H1 (cell line): ENCODE measurements around the gene CLDN4. TPM values are rescaled to one million over a fixed set of nuclear protein-coding genes. Genes with fewer than 3 reads are reported as not detected.
A peak's percentile ranks its signal among the peaks of the same experiment; 100 is the strongest.

ENCODE experiments used
- CTCF ChIA-PET: fragments of 300-600 bp; sonication (Branson Sonifier 250); formaldehyde crosslinking; loops from one replicate; lab custom pipeline; 2021; ENCODE audit not compliant: partially characterized antibody; lab: Charles Lee
- POLR2A ChIA-PET: fragments of 300-600 bp; sonication (Branson Sonifier 250); formaldehyde crosslinking; loops from one replicate; lab custom pipeline; 2021; ENCODE audit warnings: inconsistent platforms; ENCODE audit not compliant: partially characterized antibody; lab: Charles Lee
- DNase-seq, 2 experiments: peaks; one replicate each; pipeline versions ENCODE4 v3.0.0 to v3.0.0-alpha.2; 2010 to 2022; ENCODE audit warnings: low spot score in 2 of 2, low read depth in 1 of 2, mixed read lengths in 1 of 2
- FAIRE-seq: peaks from 2 replicates; lab custom pipeline; 2011; peaks lifted over from hg19 to GRCh38; lab: Jason Lieb, UNC
- H2AFZ ChIP-seq: 2 replicates; pipeline ENCODE4 v1.8.1; 2012; ENCODE audit warnings: low read length, inconsistent platforms
- H2AK5ac ChIP-seq: 2 replicates; pipeline ENCODE4 v1.6.1; 2013; ENCODE audit warnings: low read depth, low read length
- H2BK120ac ChIP-seq: replicated peaks from 2 replicates; pipeline ENCODE3; 2013; ENCODE audit warnings: low read depth, low read length, inconsistent platforms
- H2BK12ac ChIP-seq: 2 replicates; pipeline ENCODE4 v1.6.1; 2013; ENCODE audit warnings: low read depth, low read length
- H2BK15ac ChIP-seq: 2 replicates; pipeline ENCODE4 v1.6.1; 2013; ENCODE audit warnings: low read length
- H2BK20ac ChIP-seq: 2 replicates; pipeline ENCODE4 v1.6.1; 2013; ENCODE audit warnings: low read length
- H2BK5ac ChIP-seq: 2 replicates; pipeline ENCODE4 v1.6.1; 2013; ENCODE audit warnings: low read depth, low read length
- H3K14ac ChIP-seq: 2 replicates; pipeline ENCODE4 v1.6.1; 2013; ENCODE audit warnings: inconsistent platforms; ENCODE audit not compliant: insufficient read length
- H3K18ac ChIP-seq: 2 replicates; pipeline ENCODE4 v1.6.1; 2013; ENCODE audit warnings: low read length; ENCODE audit errors: extremely low read depth
- H3K23ac ChIP-seq: 2 replicates; pipeline ENCODE4 v1.6.1; 2013; ENCODE audit warnings: inconsistent platforms; ENCODE audit not compliant: insufficient read length
- H3K23me2 ChIP-seq: 2 replicates; pipeline ENCODE4 v1.6.1; 2013; ENCODE audit warnings: low read depth, low read length
- H3K27ac ChIP-seq: 2 replicates; pipeline ENCODE4 v1.6.1; 2011; ENCODE audit warnings: low read depth, low read length, inconsistent platforms
- H3K27me3 ChIP-seq, 4 experiments: replicated peaks in 1 of 4; 1 replicate in 1 of 4; 2 replicates in 3 of 4; pipeline versions ENCODE4 v1.6.1 to v1.8.1; 2011 to 2013; ENCODE audit warnings: low read length in 3 of 4, mild to moderate bottlenecking in 3 of 4, inconsistent platforms in 2 of 4, mixed read lengths in 2 of 4, moderate library complexity in 1 of 4; ENCODE audit not compliant: control insufficient read depth in 3 of 4, insufficient read depth in 3 of 4; ENCODE audit errors: extremely low read depth in 1 of 4
- H3K36me3 ChIP-seq, 4 experiments: 2 replicates each; pipeline versions ENCODE4 v1.6.1 to v1.8.1; 2011 to 2013; ENCODE audit warnings: mild to moderate bottlenecking in 4 of 4, low read length in 3 of 4, moderate library complexity in 2 of 4, control low read depth in 1 of 4, inconsistent platforms in 1 of 4; ENCODE audit not compliant: insufficient read depth in 4 of 4, control insufficient read depth in 2 of 4
- H3K4ac ChIP-seq: replicated peaks from 2 replicates; pipeline ENCODE3; 2013; ENCODE audit warnings: low read length, low read depth, mixed read lengths, inconsistent platforms; ENCODE audit not compliant: insufficient read length
- H3K4me1 ChIP-seq, 4 experiments: replicated peaks in 1 of 4; 1 replicate in 1 of 4; 2 replicates in 3 of 4; pipeline versions ENCODE4 v1.6.1 to v1.8.1; 2011 to 2013; ENCODE audit warnings: low read length in 3 of 4, inconsistent platforms in 2 of 4, mixed read lengths in 1 of 4; ENCODE audit not compliant: insufficient read depth in 4 of 4, control insufficient read depth in 3 of 4
- H3K4me2 ChIP-seq, 2 experiments: 2 replicates each; pipeline versions ENCODE4 v1.6.1 to v1.8.1; 2011 to 2013; ENCODE audit warnings: low read depth in 2 of 2, low read length in 2 of 2, control low read depth in 1 of 2, inconsistent platforms in 1 of 2, mild to moderate bottlenecking in 1 of 2; ENCODE audit not compliant: insufficient read depth in 1 of 2
- H3K4me3 ChIP-seq, 4 experiments: fragments of 200-600, 300-600 bp in 1 of 4; sonication (generic), shearing (Covaris generic), sonication (Bioruptor Twin) in 1 of 4; 2 replicates each; pipeline versions ENCODE4 v1.5.1 to v1.8.1; 2011 to 2016; ENCODE audit warnings: low read length in 4 of 4, low read depth in 3 of 4, control low read depth in 2 of 4, inconsistent platforms in 2 of 4, mild to moderate bottlenecking in 2 of 4, mixed read lengths in 1 of 4, moderate library complexity in 1 of 4; ENCODE audit not compliant: insufficient read depth in 2 of 4; ENCODE audit errors: extremely low read depth in 1 of 4
- H3K56ac ChIP-seq: replicated peaks from 2 replicates; pipeline ENCODE3; 2013; ENCODE audit warnings: low read depth, mild to moderate bottlenecking, mixed read lengths, low read length, inconsistent platforms; ENCODE audit not compliant: insufficient read length
- H3K79me1 ChIP-seq: 2 replicates; pipeline ENCODE4 v1.6.1; 2013; ENCODE audit warnings: low read depth, low read length, control low read depth
- H3K79me2 ChIP-seq, 2 experiments: 2 replicates each; pipeline versions ENCODE4 v1.6.1 to v1.8.1; 2012 to 2013; ENCODE audit warnings: low read length in 2 of 2, mild to moderate bottlenecking in 2 of 2, inconsistent platforms in 1 of 2; ENCODE audit not compliant: insufficient read depth in 2 of 2, control insufficient read depth in 1 of 2
- H3K9ac ChIP-seq, 4 experiments: replicated peaks in 1 of 4; 1 replicate in 1 of 4; 2 replicates in 3 of 4; pipeline versions ENCODE4 v1.6.1 to v1.8.1; 2011 to 2013; ENCODE audit warnings: low read depth in 3 of 4, low read length in 3 of 4, control low read depth in 2 of 4, mild to moderate bottlenecking in 2 of 4, moderate library complexity in 2 of 4, inconsistent platforms in 1 of 4; ENCODE audit errors: extremely low read depth in 1 of 4
- H3K9me3 ChIP-seq, 2 experiments: 2 replicates each; pipeline versions ENCODE4 v1.6.1 to v1.8.1; 2012 to 2013; ENCODE audit warnings: mild to moderate bottlenecking in 2 of 2, moderate library complexity in 2 of 2, control low read depth in 1 of 2, inconsistent platforms in 1 of 2, low read depth in 1 of 2, low read length in 1 of 2, mixed read lengths in 1 of 2; ENCODE audit not compliant: insufficient read depth in 2 of 2
- H4K20me1 ChIP-seq, 2 experiments: replicated peaks in 1 of 2; 2 replicates each; pipeline versions ENCODE3 to v1.8.1; 2011 to 2013; ENCODE audit warnings: inconsistent platforms in 2 of 2, low read length in 2 of 2, mild to moderate bottlenecking in 1 of 2; ENCODE audit not compliant: insufficient read depth in 2 of 2, control insufficient read depth in 1 of 2
- H4K5ac ChIP-seq: 2 replicates; pipeline ENCODE4 v1.6.1; 2013; ENCODE audit warnings: low read length, low read depth, mixed read lengths, inconsistent platforms; ENCODE audit not compliant: insufficient read length
- H4K8ac ChIP-seq: 2 replicates; pipeline ENCODE4 v1.8.0; 2013; ENCODE audit warnings: mild to moderate bottlenecking, moderate library complexity, low read length, inconsistent platforms; ENCODE audit not compliant: insufficient read depth; ENCODE audit errors: extremely low read depth
- H4K91ac ChIP-seq: replicated peaks from 2 replicates; pipeline ENCODE3; 2013; ENCODE audit warnings: low read length, mixed read lengths, inconsistent platforms; ENCODE audit not compliant: insufficient read length
- CBX8 ChIP-seq: fragments of 300-800, 300-1000 bp; sonication (generic); IDR thresholded peaks from 2 replicates; pipeline ENCODE4 v1.7.1; 2016; ENCODE audit warnings: low read depth, low read length, borderline replicate concordance
- KDM1A ChIP-seq: fragments of 200-600, 300-600 bp; sonication (generic); IDR thresholded peaks from 2 replicates; pipeline ENCODE4 v1.7.1; 2016; ENCODE audit warnings: mild to moderate bottlenecking, low read length, borderline replicate concordance
- WGBS, 2 experiments: shearing (Covaris generic) in 1 of 2; methylation state at CpG; one replicate each; pipeline versions ENCODE4 v1.1.6 to v1.1.7; 2013 to 2015; ENCODE audit warnings: low lambda C conversion rate in 2 of 2, mixed read lengths in 2 of 2, inconsistent platforms in 1 of 2, low coverage in 1 of 2, missing lambda C conversion rate in 1 of 2; ENCODE audit not compliant: insufficient replicate concordance in 2 of 2, insufficient coverage in 1 of 2, insufficient read length in 1 of 2; ENCODE audit errors: extremely low coverage in 1 of 2, missing lambda C conversion rate in 1 of 2; 5-methylcytosine and 5-hydroxymethylcytosine counted together
- polyA plus RNA-seq, 7 experiments: library from polyadenylated mRNA; depleted of rRNA in 3 of 7; stranded (reverse) in 5 of 7; unstranded in 2 of 7; fragments of >200 nt in 5 of 7; fragments of 200-250 nt in 2 of 7; gene quantifications; 1 replicate in 5 of 7; 2 replicates in 1 of 7; 4 replicates in 1 of 7; pipeline versions ENCODE4 v1.2.1 to v1.2.3, GENCODE V29; 2011 to 2013; ENCODE audit warnings: missing spikeins in 2 of 7, mixed read lengths in 2 of 7
- total RNA-seq: library from RNA; stranded (reverse); fragmentation: NEBNext Ultra II Directional; extraction: Animal tissue kit (Norgen Biotek cat#: 25700); gene quantifications from 2 replicates; pipeline ENCODE4 v1.2.1, GENCODE V29; 2021

The CLDN4 gene
- total and polyA plus RNA-seq, 2 of the 8 experiments (the other 6 are each of a cell fraction or from before 2014, with no cell fraction given): 28.0 to 69.3 TPM

GRCh38 chr7:73872056-73872908 lies 41.5 kb downstream of the CLDN4 start:
- H4K5ac ChIP-seq: no peak overlapping the region
- no peaks in the 10 kb centered on the region for H3K9me3 ChIP-seq
- ChIA-PET POLR2A (no interaction called here), CTCF (interaction anchor here (0.9 to 1.5 kb wide), 3 partner anchors 99 to 154 kb away, joined by 3 to 5 read pairs (median 4); no protein-coding TSS in a partner anchor)
- H3K23ac ChIP-seq: no peak overlapping the region
- peak overlapping the region; percentile 39; the same call in 1 of the 2 replicates for H2AK5ac ChIP-seq
- no peak overlapping the region for H2BK15ac ChIP-seq
- no peak overlapping the region for H4K91ac ChIP-seq
- no peak overlapping the region for H2AFZ ChIP-seq
- FAIRE-seq: no peak
- WGBS, 2 experiments: 86% methylated on average over 13 of the region's 13 CpGs; no CpG with 5 or more reads in 1 of the 2 experiments
- H2BK12ac ChIP-seq: no peak overlapping the region
- H3K4me3 ChIP-seq: no peak overlapping the region
- H3K4ac ChIP-seq: no peak overlapping the region
- H3K23me2 ChIP-seq: peaks cover under 1% of the 10 kb centered on the region; the same call in 1 of the 2 replicates
- no peak overlapping the region; the same call in 1 of the 2 replicates for H4K8ac ChIP-seq
- no peaks in the 10 kb centered on the region for H3K79me2 ChIP-seq
- H3K9ac ChIP-seq: no peak overlapping the region
- no peak overlapping the region for H3K4me2 ChIP-seq
- no peaks in the 10 kb centered on the region for H3K79me1 ChIP-seq
- H3K36me3 ChIP-seq: no peaks in the 10 kb centered on the region
- H4K20me1 ChIP-seq: no peaks in the 10 kb centered on the region
- TF ChIP-seq CBX8 (no peak), KDM1A (0 out of 2 replicates have a peak, but pooled peaks have one; percentile 28)
- peaks cover 3 to 21% (median 14%) of the 10 kb centered on the region in 4 experiments for H3K4me1 ChIP-seq
- no peak overlapping the region for H3K27ac ChIP-seq
- no peak overlapping the region for H2BK20ac ChIP-seq
- no peak overlapping the region for H3K14ac ChIP-seq
- H2BK5ac ChIP-seq: no peak overlapping the region
- no peak overlapping the region for H3K56ac ChIP-seq
- no peaks in the 10 kb centered on the region for H3K27me3 ChIP-seq
- no peak overlapping the region for H2BK120ac ChIP-seq
- DNase-seq: no peak
- no peak overlapping the region for H3K18ac ChIP-seq
